ENCODE results near the gene STAC2.
A peak's percentile ranks its signal among the peaks of the same experiment; 100 is the strongest.

Gene STAC2

GRCh38 chr17:39165841-39166349 lies 59.9 kb downstream of the STAC2 start, which contains the start of gene ARL5C:
Gene ARL5C, minus strand, starts transcription at chr17:39166161. Its CDS starts 401 bp downstream, at chr17:39165760.
- DNase-seq = no peak

GRCh38 chr17:39165178-39165840 lies 60.4 kb downstream of the STAC2 start:
- DNase-seq = no peak

GRCh38 chr17:39164675-39165143 lies 61.0 kb downstream of the STAC2 start:
- peak in 42 of 51 donors; percentile 14 to 81 (median 58) for DNase-seq

GRCh38 chr17:39161962-39162361 lies 63.8 kb downstream of the STAC2 start:
- DNase-seq = no peak
